ENCODE results near the gene PI4KA.
"Not testable (repeated sequence)": the region's sequence is repeated elsewhere in the genome, so short reads cannot be mapped to it uniquely, and the experiment has no call there.

Gene PI4KA

DNA sequence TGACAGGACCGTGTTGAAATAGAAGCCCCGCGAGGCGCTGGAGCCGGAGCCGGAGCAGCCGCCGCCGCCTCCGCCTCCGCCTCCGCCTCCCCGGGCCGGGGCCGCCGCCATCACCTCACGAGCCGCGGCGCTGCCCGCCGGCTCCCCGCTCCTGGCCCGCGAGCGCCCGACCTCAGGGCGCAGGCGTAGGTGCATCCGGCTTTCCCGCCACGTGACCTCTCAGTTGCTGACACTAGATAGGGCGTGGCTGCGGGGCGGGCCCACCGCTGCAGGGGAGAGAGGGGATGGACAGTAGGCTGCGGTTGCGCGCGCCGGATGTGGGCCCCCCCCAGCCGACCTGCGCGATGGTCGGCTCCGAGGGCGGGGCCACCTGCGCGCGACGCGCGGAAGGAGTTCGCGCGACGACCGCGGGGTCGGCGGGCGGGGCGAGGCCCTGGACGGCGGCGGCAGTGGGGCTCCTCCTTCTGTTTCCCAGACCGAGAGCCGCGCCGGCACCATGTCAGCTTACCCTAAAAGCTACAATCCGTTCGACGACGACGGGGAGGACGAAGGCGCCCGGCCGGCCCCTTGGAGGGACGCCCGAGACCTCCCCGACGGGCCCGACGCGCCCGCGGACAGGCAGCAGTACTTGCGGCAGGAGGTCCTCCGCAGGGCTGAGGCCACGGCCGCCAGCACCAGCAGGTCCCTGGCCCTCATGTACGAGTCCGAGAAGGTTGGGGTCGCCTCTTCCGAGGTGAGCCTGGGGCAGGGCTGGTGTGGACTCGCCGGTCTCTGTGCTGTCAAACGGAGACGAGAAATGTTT lies at the start of gene PI4KA, which contains the start of gene SNAP29:
TSS of gene PI4KA (minus strand) at position 197 of the 802 bp plus-strand sequence. CDS start at position 111, 86 bp downstream.
TSS of gene SNAP29 (plus strand) at position 393 of the 802 bp plus-strand sequence. CDS start at position 497, 104 bp downstream.
- peak; percentile 95 for DNase-seq (ENCODE audit: low read depth)

DNA sequence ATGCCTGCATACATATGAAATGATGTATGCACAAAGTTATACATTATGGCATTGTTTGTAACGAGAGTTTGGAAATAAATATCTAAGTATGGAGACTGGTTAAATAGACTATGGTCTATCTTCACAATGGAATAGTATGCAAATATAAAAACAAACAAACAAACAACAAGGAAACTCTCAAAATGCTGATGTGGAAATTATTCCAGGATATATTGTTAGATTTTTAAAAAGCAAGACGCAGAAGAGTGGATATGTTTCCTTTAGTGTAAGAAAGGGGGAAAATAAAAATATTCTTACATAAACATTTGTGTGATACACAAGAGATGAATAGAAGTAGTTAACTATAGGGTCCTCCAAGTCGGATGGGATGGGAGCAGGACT lies 47.8 kb upstream of the PI4KA start:
- no peak for DNase-seq (ENCODE audit: low read depth)

DNA sequence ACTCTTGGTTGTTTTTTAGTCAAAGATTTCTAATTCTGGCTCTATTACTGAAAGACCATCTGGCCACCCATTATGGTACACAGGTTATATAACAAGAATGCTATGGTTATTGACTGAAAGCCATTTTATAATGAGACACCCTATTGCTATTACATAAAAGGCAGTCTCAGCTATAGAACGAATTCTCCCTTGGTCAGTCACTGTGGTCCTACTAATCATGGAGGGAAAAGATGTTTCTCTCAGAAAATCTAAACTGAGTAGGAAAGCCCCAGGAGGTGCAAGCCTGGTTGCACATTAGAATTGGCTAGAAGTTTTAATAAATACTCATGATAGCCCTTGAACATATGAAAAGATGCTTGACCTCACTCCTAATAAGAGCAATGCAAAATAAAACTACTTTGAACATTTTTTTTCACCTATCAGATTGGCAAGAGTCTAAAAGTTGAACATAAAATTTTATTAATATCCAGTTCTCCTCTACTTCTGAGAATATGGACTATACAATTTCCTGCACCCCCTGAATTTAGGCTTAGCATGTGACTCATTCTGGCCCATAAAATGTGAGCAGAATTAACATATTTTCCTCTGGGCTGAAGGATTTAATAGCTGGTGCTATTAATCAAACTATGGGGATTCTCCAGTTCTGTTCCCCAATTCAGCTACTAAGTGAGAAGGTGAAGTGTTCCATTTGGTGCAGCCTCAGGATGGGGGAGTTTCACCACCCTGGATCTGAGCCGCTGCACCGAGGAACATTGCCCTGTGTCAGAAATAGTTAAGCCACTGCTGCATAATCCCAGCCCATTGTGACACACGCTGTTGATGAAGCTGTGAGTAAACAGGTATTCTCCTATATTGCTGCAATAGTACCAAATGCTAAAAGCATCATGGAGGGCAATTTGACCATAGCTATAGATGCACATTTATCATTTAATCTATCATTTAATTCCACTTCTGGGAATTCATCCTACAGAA lies 47.1 kb upstream of the PI4KA start:
- DNase-seq (ENCODE audit: low read depth): no peak

DNA sequence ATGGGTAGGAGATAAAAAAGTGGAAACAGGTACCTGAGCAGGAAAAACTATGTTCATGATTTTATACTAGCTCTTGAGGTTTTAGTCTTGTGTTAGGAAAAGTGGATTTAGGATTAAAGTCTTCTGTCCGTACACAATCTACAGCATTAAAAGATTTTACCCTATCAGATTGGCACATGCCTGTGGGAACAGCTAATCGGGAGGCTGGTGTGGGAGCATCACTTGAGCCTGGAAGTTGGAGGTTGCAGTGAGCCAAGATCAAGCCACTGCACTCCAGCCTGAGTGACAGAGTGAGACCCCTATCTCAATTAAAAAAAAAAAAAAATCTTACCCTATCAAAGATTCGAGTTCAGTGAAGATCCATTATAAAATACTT lies 46.4 kb upstream of the PI4KA start:
- no peak for DNase-seq (ENCODE audit: low read depth)

DNA sequence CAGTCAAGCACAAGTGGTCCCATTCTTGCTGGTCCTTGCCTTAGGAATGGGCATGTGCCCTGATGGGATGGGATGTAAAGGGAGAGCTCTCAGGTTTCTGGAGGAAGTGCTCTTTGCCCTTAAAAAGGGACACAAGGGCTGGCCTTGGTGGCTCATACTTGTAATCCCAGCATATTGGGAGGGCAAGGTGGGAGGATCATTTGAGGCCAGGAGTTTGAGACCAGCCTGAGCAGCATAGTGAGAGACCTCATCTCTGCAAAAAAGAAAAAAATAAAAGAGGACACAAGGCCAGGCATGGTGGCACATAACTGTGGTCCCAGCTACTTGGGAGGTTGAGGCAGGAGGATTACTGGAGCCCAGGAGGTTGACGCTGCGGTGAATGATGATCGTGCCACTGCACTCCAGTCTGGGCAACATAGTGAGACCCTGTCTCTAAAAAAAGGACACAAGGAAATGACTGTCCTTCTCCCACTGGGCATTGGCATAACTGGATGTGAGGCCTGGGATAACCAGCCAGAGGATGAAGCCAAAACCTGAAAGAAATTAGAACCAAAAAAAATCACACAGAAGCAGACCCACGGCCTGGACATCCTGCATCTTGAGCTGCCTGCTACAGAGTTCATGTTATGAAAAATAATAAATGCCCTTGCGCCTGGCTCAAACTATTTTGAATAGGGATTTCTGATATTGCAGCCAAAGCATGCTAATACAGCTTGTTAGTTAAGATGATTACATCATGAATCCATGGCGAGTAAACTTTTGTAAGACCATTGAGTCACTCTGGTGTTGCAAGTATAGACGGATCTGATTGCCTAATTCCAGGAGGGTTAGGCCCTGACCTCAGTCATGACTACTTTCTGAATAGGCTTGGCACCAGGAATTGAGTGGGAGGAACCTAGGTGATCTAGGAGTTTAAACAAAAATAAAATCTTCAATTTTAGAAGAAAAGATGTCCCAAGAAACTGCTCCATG lies 45.7 kb upstream of the PI4KA start:
- DNase-seq (ENCODE audit: low read depth): peak; percentile 98

DNA sequence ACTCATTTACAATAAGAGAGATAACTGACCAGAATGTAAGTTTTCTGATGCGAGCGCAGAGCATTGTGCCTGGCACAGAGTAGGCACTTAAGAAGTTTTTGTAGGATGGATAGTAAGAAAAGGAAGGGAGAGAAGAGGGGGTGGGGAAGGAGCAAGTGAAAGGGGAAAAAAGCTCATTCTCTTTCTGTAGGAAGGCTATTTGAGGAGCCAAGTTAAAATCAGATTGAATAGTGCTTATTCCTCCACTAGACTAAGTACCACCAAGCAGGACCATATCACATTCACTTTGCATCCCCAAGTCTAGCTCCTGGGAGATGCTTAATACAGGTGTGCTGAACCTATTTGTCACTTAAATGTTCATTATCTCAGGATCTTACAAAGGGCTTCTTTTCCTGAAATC lies 44.5 kb upstream of the PI4KA start:
- no peak for DNase-seq (ENCODE audit: low read depth)

DNA sequence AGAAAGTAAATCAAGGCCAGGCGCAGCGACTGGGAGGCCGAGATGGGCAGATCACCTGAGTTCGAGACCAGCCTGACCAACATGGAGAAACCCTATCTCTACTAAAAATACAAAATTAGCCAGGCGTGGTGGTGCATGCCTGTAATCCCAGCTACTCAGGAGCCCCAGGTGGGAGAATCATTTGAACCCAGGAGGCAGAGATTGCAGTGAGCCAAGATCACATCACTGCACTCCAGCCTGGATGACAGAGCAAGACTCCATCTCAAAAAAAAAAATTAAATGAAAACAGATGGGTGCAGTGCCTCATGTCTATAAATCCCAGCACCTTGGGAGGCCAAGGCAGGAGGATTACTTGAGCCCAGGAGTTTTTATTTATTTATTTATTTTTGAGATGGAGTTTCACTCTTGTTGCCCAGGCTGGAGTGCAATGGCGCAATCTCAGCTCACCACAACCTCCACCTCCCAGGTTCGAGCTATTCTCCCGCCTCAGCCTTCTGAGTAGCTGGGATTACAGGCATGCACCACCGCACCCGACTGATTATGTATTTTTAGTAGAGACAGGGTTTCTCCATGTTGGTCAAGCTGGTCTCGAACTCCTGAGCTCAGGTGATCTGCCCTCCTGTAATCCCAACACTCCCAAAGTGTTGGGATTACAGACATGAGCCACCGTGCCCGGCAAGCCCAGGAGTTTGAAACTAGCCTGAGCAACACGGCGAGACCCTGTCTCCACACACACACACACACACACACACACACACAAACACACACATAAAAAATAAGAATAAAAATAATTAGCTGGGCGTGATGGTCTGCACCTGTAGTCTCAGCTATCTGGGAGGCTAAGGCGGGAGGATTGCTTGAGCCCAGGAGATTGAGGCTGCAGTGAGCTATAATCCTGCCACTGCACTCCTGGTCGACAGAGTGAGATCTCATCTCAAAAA lies 42.8 kb upstream of the PI4KA start:
- not testable (repeated sequence) for DNase-seq (ENCODE audit: low read depth)

DNA sequence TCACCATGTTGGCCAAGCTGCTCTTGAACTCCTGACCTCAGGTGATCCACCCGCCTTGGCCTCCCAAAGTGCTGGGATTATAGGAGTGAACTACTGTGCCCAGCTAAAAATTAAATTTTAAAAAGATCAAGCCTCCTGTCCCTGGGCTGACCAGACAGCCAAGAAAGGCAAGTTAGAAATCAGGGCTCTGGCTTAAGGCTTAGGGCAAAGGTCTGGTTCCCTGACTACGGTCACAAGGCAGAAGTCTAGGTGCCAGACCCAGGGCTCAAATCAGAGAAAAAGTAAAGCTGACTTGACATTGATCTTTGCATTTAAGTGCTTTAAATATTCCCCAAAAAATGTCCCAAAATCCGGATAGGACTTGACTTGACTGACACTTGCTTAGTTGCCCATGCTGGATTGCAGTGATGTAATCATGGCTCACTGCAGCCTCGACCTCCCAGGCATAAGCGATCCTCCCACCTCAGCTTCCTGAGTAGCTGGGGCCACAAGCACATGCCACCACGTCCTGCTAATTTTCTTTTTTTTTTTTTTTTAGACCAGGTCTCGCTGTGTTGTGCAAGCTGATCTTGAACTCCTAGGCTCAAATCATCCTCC lies 41.3 kb upstream of the PI4KA start:
- no peak for DNase-seq (ENCODE audit: low read depth)

DNA sequence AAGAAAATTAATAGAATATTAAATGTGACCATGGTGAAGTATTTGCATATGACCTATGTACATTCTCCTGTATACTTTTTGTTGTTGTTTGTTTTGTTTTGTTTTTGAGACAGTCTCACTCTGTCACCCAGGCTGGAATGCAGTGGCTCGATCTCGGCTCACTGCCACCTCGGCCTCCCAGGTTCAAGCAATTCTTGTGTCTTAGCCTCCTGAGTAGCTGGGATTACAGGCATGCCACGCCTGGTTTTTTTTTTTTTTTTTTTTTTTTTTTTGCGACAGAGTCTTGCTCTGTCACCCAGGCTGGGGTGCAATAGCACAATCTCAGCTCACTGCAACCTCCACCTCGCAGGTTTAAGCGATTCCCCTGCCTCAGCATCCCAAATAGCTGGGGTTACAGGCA lies 39.1 kb upstream of the PI4KA start:
- not testable (repeated sequence) for DNase-seq (ENCODE audit: low read depth)

DNA sequence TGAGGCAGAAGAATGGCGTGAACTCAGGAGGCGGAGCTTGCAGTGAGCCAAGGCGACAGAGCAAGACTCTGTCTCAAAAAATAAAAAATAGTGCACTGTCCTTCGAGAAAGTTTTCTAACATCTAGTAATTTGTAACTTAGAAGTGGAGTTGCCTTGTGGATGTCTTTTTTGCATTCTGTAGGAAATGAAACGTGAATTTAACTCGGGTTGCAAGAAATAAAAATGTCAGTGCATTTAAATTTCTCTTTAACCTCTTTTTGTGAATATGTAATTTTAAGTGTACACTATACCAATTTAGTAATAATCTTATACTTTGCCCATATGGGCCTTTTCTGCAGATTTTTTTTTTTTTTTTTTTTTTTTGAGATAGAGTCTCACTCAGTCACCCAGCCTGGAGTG lies 32.4 kb upstream of the PI4KA start:
- no peak for DNase-seq (ENCODE audit: low read depth)

DNA sequence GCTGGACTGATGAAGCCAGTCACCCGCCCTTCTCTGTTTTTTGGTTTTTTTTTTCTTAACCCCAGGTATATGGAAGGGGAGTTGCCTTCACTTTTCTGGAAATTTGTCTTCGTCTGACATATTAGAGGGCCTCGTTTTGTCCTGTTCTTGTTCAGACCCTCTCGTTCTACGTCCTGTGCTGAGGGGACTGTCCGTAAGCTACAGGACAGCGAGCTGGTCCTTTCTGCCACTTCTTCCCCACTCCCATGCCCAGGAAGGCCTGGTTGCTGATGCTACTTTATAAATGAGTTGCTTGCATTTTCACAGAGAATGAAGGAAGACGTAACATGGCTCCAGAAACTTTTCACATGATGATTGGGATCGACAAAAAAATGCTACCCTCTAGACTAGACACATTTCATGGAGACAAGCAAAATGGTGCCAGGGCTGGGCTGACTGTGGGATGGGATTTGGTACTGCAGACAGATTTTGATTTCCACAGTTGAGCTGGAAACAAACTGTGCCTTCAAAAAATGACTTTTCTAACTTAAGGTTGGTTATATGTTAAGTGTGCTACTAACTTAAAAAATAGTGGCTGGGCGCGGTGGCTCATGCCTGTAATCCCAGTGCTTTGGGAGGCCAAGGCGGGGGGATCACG lies 31.4 kb upstream of the PI4KA start:
- no peak for DNase-seq (ENCODE audit: low read depth)

DNA sequence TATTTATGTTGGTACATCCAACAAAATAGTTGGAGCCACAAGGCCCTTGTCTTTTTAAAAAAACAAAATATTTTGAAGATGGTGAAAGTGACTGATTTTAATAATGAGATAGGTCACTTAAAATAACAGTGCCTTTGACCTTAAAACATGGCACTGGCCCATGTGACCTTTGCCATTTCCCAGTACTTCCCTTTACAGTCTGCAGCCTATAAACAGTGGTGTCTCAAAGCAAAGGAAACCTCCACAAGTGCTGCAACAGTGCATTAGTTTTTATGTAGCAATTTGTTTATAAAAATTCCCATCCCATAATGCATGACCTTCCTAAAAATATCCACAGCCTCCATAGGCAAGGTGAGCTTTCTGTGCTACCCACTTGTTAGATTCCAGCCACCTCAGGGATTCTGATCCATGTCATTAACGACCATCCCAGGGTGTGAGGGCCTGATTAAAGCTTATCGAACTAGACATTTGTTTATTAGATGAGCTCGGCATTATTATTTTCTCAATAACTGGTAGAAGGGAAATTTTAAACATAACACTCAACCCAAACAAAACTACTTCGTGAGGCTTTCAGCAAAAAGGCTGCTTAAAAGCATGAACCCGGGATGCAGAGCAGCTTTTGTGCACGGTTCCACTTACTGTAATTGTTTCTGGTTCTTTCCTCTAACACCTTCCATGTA lies 30.6 kb upstream of the PI4KA start:
- DNase-seq (ENCODE audit: low read depth): no peak

DNA sequence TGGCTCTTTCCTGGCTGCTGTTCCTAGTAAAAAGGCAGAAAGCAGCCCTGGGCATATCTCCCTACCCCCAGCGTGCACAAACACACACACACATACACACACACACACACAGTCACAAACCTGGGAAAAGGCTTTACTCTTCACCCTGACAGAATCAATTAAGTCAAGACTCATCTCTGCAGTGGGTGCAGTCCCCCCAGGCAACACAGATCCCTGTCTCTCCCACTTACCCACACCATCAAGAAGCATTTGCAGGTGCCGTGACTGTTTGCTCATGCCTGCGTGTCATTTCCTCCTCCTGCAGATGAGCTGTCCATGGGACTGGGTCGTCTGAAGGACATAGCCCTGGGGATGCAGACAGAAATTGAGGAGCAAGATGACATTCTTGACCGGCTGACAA lies 28.8 kb upstream of the PI4KA start:
- DNase-seq (ENCODE audit: low read depth): no peak

DNA sequence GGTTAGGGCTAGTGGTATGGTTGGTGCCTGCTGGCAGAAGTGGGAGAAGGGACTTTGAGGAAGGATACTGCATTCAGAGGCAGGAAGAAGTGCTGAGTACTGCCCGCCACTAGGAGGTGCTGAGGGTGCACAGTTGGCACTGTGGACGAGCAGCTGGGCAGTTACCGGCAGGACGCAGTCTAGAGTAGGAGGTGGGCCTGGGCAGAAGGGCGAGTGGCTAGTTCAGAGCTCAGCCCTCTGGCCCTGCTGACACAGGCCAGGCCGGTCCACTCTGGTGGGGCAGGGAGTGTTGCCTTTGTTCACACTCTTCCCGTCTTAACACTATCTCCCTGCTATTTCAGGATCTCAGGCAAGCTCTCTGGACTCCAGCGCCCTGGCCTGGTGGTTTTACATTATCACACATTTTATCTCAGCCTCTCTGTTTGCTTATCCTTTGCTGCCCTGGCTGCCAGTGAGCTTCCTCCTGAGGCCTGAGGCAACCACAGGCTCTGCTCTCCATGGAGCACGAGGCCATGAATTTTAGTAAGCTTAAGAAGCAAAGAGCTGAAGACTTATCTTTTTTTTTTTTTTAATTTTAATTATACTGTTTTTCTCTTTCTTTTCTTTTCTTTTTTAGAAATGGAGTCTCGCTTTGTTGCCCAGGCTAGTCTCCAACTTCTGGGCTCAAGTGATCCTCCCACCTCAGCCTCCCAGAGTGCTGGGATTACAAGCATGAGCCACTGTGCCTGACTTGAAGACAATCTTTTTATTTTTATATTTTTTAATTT lies 27.1 kb upstream of the PI4KA start:
- peak; percentile 61 for DNase-seq (ENCODE audit: low read depth)

DNA sequence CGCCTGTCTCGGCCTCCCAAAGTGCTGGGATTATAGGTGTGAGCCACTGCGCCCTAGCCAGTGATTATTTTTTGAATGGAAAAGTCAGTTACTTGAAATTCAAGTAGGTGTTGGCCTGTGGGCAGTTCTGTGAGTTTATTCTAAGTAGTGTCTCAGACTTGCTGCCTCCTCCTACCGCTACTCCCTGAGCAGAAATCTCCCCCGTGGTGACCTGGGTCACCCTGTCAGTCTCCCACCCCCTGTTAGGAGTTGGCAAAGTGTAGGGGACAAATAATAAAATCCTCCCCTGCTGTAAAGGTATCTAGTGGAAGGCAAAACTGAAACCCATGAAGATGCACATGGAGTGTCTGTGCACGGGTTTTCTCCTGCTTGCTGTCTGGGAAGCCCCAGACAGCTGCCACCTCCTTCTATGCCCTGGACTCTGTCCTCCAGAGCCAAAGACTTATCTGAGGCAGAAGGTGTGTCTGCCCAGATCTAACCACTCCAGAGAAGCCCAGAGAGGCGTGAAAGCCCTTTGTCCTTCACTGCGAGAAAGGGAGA lies 26.5 kb upstream of the PI4KA start:
- no peak for DNase-seq (ENCODE audit: low read depth)

DNA sequence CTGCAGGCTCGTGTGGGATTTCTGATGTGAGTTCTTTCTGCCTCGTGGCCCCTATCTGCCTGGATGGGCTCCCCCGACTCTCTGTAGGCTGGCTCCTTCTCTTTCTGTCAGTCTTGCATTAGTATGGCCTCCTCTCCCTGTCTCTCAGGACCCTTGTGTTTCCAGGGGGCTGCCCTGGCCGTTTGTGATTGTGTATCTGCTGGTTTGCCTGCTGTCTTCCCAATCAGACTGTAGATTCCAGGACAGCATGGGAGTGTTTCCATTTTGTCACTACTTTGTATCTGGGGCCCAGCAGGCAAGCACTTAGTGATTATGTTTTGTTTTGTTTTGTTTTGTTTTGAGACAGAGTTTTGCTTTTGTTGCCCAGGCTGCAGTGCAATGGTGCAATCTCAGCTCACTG lies 25.8 kb upstream of the PI4KA start:
- no peak for DNase-seq (ENCODE audit: low read depth)

DNA sequence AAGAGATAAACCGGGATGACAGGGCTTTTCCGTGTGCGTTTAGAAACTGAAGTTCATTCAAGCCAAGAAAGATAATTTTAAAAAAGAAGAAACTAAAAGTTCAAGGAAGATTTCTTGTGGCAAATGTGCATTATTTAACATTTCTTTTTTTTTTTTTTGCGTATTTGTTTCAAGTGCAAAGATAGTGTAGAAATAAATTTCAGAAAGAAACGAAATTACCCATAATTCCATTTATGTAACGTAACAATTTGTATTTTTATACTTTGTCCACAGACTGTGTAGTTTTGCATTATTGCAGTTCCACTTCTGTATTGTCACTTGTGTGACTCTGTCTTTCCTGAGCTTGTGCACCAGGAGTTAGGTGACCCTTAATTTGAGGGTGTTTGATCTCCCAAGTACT lies 24.2 kb upstream of the PI4KA start:
- DNase-seq (ENCODE audit: low read depth): no peak
